Stomach smooth muscle (tissue), 2 donors: ENCODE data around the gene RAB27B.

ENCODE experiments used
- H3K27ac ChIP-seq: one replicate; pipeline ENCODE4 v1.7.0; 2013; ENCODE audit warnings: mild to moderate bottlenecking, low read length, inconsistent platforms
- H3K27me3 ChIP-seq, 2 donors: one replicate each; pipeline ENCODE4 v1.7.0; 2013; ENCODE audit warnings: low read length in 2 of 2; ENCODE audit not compliant: insufficient read depth in 2 of 2, control insufficient read depth in 1 of 2
- H3K36me3 ChIP-seq, 2 donors: one replicate each; pipeline ENCODE4 v1.7.0; 2013; ENCODE audit warnings: low read length in 2 of 2; ENCODE audit not compliant: control insufficient read depth in 2 of 2, insufficient read depth in 2 of 2
- H3K4me1 ChIP-seq: one replicate; pipeline ENCODE4 v1.7.0; 2013; ENCODE audit warnings: low read length; ENCODE audit not compliant: control insufficient read depth, insufficient read depth
- H3K4me3 ChIP-seq, 2 donors: one replicate each; pipeline ENCODE4 v1.7.0; 2013; ENCODE audit warnings: low read length in 2 of 2
- H3K9ac ChIP-seq, 2 donors: one replicate each; pipeline ENCODE4 v1.7.0; 2013; ENCODE audit warnings: low read length in 2 of 2, mild to moderate bottlenecking in 1 of 2
- H3K9me3 ChIP-seq, 2 donors: one replicate each; pipeline ENCODE4 v1.7.0; 2013; ENCODE audit warnings: low read length in 2 of 2; ENCODE audit not compliant: control insufficient read depth in 2 of 2
- donor health status: healthy.
- donor health status: Pancreatic carcinoma.

The RAB27B gene

GRCh38 chr18:54910161-54910919 lies 82.1 kb downstream of the RAB27B start:
- Histone ChIP-seq H3K27me3 (no peaks in the 10 kb centered on the region), H3K36me3 (no peaks in the 10 kb centered on the region), H3K4me1 (no peaks in the 10 kb centered on the region), H3K9me3 (no peaks in the 10 kb centered on the region), H3K9ac (no peak overlapping the region), H3K27ac (no peak overlapping the region), H3K4me3 (no peak overlapping the region)

GRCh38 chr18:54911551-54911950 lies 83.3 kb downstream of the RAB27B start:
- Histone ChIP-seq H3K9ac (no peak overlapping the region), H3K4me1 (no peaks in the 10 kb centered on the region), H3K27me3 (no peaks in the 10 kb centered on the region), H3K4me3 (no peak overlapping the region), H3K36me3 (peaks cover 0 to 2% of the 10 kb centered on the region in 2 donors), H3K27ac (no peak overlapping the region), H3K9me3 (no peaks in the 10 kb centered on the region)

GRCh38 chr18:54914816-54915215 lies 86.5 kb downstream of the RAB27B start:
- no peak overlapping the region for H3K9ac ChIP-seq
- peaks cover 0 to 2% of the 10 kb centered on the region in 2 donors for H3K36me3 ChIP-seq
- no peak overlapping the region for H3K4me3 ChIP-seq
- H3K27me3 ChIP-seq = no peaks in the 10 kb centered on the region
- H3K27ac ChIP-seq = no peak overlapping the region
- H3K9me3 ChIP-seq = no peaks in the 10 kb centered on the region
- no peaks in the 10 kb centered on the region for H3K4me1 ChIP-seq

- Histone ChIP-seq H3K36me3 (peaks cover 0 to 2% of the 10 kb centered on the region in 2 donors), H3K4me3 (no peak overlapping the region), H3K27ac (no peak overlapping the region), H3K4me1 (no peaks in the 10 kb centered on the region), H3K9ac (no peak overlapping the region), H3K9me3 (no peaks in the 10 kb centered on the region), H3K27me3 (no peaks in the 10 kb centered on the region)
Observed at GRCh38 chr18:54916507-54916906, 88.2 kb downstream of the RAB27B start.

- Histone ChIP-seq H3K27me3 (no peaks in the 10 kb centered on the region), H3K9me3 (no peaks in the 10 kb centered on the region), H3K27ac (no peak overlapping the region), H3K9ac (no peak overlapping the region), H3K4me3 (no peak overlapping the region), H3K36me3 (peaks cover 0 to 4% of the 10 kb centered on the region in 2 donors), H3K4me1 (no peaks in the 10 kb centered on the region)
Observed at GRCh38 chr18:54918060-54918459, 89.8 kb downstream of the RAB27B start.

GRCh38 chr18:54919412-54919811 lies 91.1 kb downstream of the RAB27B start:
- no peaks in the 10 kb centered on the region for H3K9me3 ChIP-seq
- H3K36me3 ChIP-seq = peaks cover 0 to 4% of the 10 kb centered on the region in 2 donors
- no peak overlapping the region for H3K4me3 ChIP-seq
- H3K9ac ChIP-seq = no peak overlapping the region
- H3K27me3 ChIP-seq = no peaks in the 10 kb centered on the region
- no peaks in the 10 kb centered on the region for H3K4me1 ChIP-seq
- no peak overlapping the region for H3K27ac ChIP-seq

GRCh38 chr18:54923339-54923956 lies 95.2 kb downstream of the RAB27B start:
- H3K4me3 ChIP-seq = no peak overlapping the region
- no peaks in the 10 kb centered on the region for H3K9me3 ChIP-seq
- H3K4me1 ChIP-seq = no peaks in the 10 kb centered on the region
- H3K9ac ChIP-seq = no peak overlapping the region
- H3K36me3 ChIP-seq = peaks cover 0 to 2% of the 10 kb centered on the region in 2 donors
- H3K27me3 ChIP-seq = no peaks in the 10 kb centered on the region
- H3K27ac ChIP-seq = no peak overlapping the region

GRCh38 chr18:54924948-54925347 lies 96.7 kb downstream of the RAB27B start:
- no peaks in the 10 kb centered on the region for H3K27me3 ChIP-seq
- peaks cover 0 to 2% of the 10 kb centered on the region in 2 donors for H3K36me3 ChIP-seq
- H3K9ac ChIP-seq = no peak overlapping the region
- no peaks in the 10 kb centered on the region for H3K4me1 ChIP-seq
- H3K4me3 ChIP-seq = no peak overlapping the region
- no peaks in the 10 kb centered on the region for H3K9me3 ChIP-seq
- no peak overlapping the region for H3K27ac ChIP-seq

GRCh38 chr18:54926593-54927325 lies 98.5 kb downstream of the RAB27B start:
- Histone ChIP-seq H3K36me3 (peaks cover 0 to 2% of the 10 kb centered on the region in 2 donors), H3K4me3 (no peak overlapping the region), H3K27me3 (no peaks in the 10 kb centered on the region), H3K9ac (no peak overlapping the region), H3K9me3 (no peaks in the 10 kb centered on the region), H3K4me1 (no peaks in the 10 kb centered on the region), H3K27ac (no peak overlapping the region)

- Histone ChIP-seq H3K4me3 (no peak overlapping the region), H3K4me1 (no peaks in the 10 kb centered on the region), H3K9ac (no peak overlapping the region), H3K36me3 (no peaks in the 10 kb centered on the region), H3K27ac (no peak overlapping the region), H3K27me3 (no peaks in the 10 kb centered on the region), H3K9me3 (no peaks in the 10 kb centered on the region)
Observed at GRCh38 chr18:54928236-54928635, 100.0 kb downstream of the RAB27B start.
